OCI-LY3 (cell line): ENCODE results near the gene DOCK2.

Experiments used
- H2AFZ ChIP-seq: fragments of 200-600, 300-600 bp; shearing (Covaris generic); 2 replicates; pipeline ENCODE4 v1.6.0; 2014; ENCODE audit warnings: antibody characterized with exemption, low read depth, low read length
- H3K27ac ChIP-seq: fragments of 200-600, 300-600 bp; sonication (generic); 2 replicates; pipeline ENCODE4 v1.5.1; 2014; ENCODE audit warnings: mild to moderate bottlenecking, low read length, moderate library complexity, mixed read lengths
- H3K27me3 ChIP-seq: fragments of 200-600, 300-600 bp; sonication (generic); 2 replicates; pipeline ENCODE4 v1.6.1; 2014; ENCODE audit warnings: low read depth, low read length, mixed read lengths
- H3K36me3 ChIP-seq: fragments of 200-600, 300-600 bp; sonication (generic); replicated peaks from 2 replicates; pipeline ENCODE3; 2014; ENCODE audit warnings: low read depth, low read length, mixed read lengths
- H3K4me1 ChIP-seq: fragments of 300-600, 200-600 bp; sonication (generic); 2 replicates; pipeline ENCODE4 v1.6.1; 2014; ENCODE audit warnings: low read length, mixed read lengths
- H3K4me2 ChIP-seq: fragments of 200-600, 300-600 bp; sonication (generic); 2 replicates; pipeline ENCODE4 v1.6.1; 2014; ENCODE audit warnings: low read length, mixed read lengths
- H3K4me3 ChIP-seq: fragments of 300-600, 200-600 bp; sonication (generic); 2 replicates; pipeline ENCODE4 v1.5.1; 2014; ENCODE audit warnings: antibody characterized with exemption, mild to moderate bottlenecking, low read length, moderate library complexity
- H3K79me2 ChIP-seq: fragments of 300-600, 200-600 bp; shearing (Covaris generic); 2 replicates; pipeline ENCODE4 v1.6.1; 2014; ENCODE audit warnings: mild to moderate bottlenecking, low read length, mixed read lengths
- H3K9ac ChIP-seq: fragments of 300-600, 200-600 bp; shearing (Covaris generic); 2 replicates; pipeline ENCODE4 v1.6.0; 2014; ENCODE audit warnings: mild to moderate bottlenecking, low read length, moderate library complexity
- H3K9me3 ChIP-seq: fragments of 200-600, 300-600 bp; shearing (Covaris generic); 2 replicates; pipeline ENCODE4 v1.6.1; 2014; ENCODE audit warnings: low read length, mixed read lengths; ENCODE audit not compliant: insufficient read depth
- H4K20me1 ChIP-seq: fragments of 200-600, 300-600 bp; sonication (generic); 2 replicates; pipeline ENCODE4 v1.6.1; 2016; ENCODE audit warnings: low read length, mixed read lengths; ENCODE audit not compliant: insufficient read depth
- CTCF ChIP-seq: fragments of 200-600, 300-600 bp; sonication (generic); IDR thresholded peaks from 2 replicates; pipeline ENCODE4 v1.5.1; 2014; ENCODE audit warnings: antibody characterized with exemption, low read length, low read depth
- EZH2phosphoT487 ChIP-seq: fragments of 200-600 bp; shearing (Covaris generic); IDR thresholded peaks from 2 replicates; pipeline ENCODE4 v1.6.1; 2018; ENCODE audit warnings: antibody characterized with exemption, mixed run types, low read depth

The DOCK2 gene

GRCh38 chr5:169812786-169813185, 175.7 kb downstream of the DOCK2 start:
- Histone ChIP-seq H3K36me3 (peaks cover 33% of the 10 kb centered on the region), H4K20me1 (peaks cover 37% of the 10 kb centered on the region), H3K79me2 (no peaks in the 10 kb centered on the region), H3K9ac (no peak overlapping the region), H3K4me3 (no peak overlapping the region), H3K4me2 (no peak overlapping the region), H3K27ac (no peak overlapping the region), H3K9me3 (no peaks in the 10 kb centered on the region), H3K27me3 (no peaks in the 10 kb centered on the region), H2AFZ (no peak overlapping the region), H3K4me1 (peaks cover 22% of the 10 kb centered on the region)
- no peak for TF ChIP-seq CTCF
- TF ChIP-seq EZH2phosphoT487, result no peak

GRCh38 chr5:169814045-169814444, 177.0 kb downstream of the DOCK2 start:
- TF ChIP-seq CTCF (no peak), EZH2phosphoT487 (no peak)
- Histone ChIP-seq H3K4me1 (peaks cover 10% of the 10 kb centered on the region), H3K27me3 (no peaks in the 10 kb centered on the region), H2AFZ (no peak overlapping the region), H3K4me3 (no peak overlapping the region), H3K9me3 (no peaks in the 10 kb centered on the region), H3K36me3 (peaks cover 37% of the 10 kb centered on the region), H3K4me2 (no peak overlapping the region), H3K79me2 (no peaks in the 10 kb centered on the region), H4K20me1 (peaks cover 29% of the 10 kb centered on the region), H3K27ac (no peak overlapping the region), H3K9ac (no peak overlapping the region)

DNA sequence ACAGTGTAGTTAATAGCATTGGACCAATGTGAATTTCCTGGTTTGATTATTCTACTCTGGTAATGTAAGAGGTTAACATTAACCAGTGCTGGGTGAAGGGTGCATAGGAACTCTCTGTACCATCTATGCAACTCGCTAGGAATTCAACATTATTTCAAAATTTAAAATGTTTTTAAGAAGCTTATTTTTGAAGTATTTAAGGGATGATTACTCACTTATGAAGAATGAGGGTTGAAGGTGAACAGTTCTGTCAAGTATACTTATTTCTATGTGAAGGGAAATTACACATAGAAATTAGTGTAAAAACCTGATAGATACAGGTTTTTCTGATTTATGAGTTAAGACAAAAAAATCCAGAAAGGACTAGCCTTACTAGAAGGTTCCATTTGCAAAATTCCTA, 177.4 kb downstream of the DOCK2 start:
- no peak overlapping the region for H3K9ac ChIP-seq
- TF ChIP-seq EZH2phosphoT487, result no peak
- no peak for TF ChIP-seq CTCF
- no peak overlapping the region for H3K4me3 ChIP-seq
- no peaks in the 10 kb centered on the region for H3K9me3 ChIP-seq
- peaks cover 40% of the 10 kb centered on the region for H3K36me3 ChIP-seq
- no peak overlapping the region for H3K27ac ChIP-seq
- no peaks in the 10 kb centered on the region for H3K27me3 ChIP-seq
- peaks cover 5% of the 10 kb centered on the region for H3K4me1 ChIP-seq
- H3K4me2 ChIP-seq, result no peak overlapping the region
- peaks cover 24% of the 10 kb centered on the region for H4K20me1 ChIP-seq
- no peak overlapping the region for H2AFZ ChIP-seq
- no peaks in the 10 kb centered on the region for H3K79me2 ChIP-seq

DNA sequence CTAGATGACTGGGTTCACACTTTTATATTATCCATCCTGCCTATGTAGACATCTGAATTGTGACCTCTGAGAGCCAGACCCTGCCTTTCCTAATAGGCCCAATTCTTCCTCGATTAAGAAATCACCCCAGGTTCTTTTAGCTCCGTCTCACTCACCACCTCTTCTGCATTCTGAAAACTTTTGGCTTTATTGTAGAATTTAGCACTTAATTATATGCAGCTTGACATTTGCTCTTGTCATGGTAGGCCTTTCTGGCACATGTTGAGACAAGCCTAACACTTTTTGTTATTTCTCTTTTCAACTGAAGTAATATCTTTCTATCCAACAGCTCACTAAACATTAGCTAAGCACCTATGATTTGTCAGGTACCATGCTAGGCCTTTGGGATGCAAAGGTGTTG, 180.0 kb downstream of the DOCK2 start:
- H3K9me3 ChIP-seq, result no peaks in the 10 kb centered on the region
- H4K20me1 ChIP-seq, result 0 out of 2 replicates have a peak, but pooled peaks cover 15% of the 10 kb centered on the region
- no peak for TF ChIP-seq EZH2phosphoT487
- no peak for TF ChIP-seq CTCF
- no peak overlapping the region for H3K9ac ChIP-seq
- H3K4me1 ChIP-seq, result no peaks in the 10 kb centered on the region
- no peaks in the 10 kb centered on the region for H3K27me3 ChIP-seq
- no peak overlapping the region for H3K4me2 ChIP-seq
- H3K27ac ChIP-seq, result no peak overlapping the region
- H2AFZ ChIP-seq, result no peak overlapping the region
- H3K79me2 ChIP-seq, result no peaks in the 10 kb centered on the region
- H3K36me3 ChIP-seq, result peaks cover 30% of the 10 kb centered on the region
- no peak overlapping the region for H3K4me3 ChIP-seq
